Breast epithelium (tissue), 3 donors: Measurements from ENCODE around the gene HPCAL1.

Experiments used
- POLR2AphosphoS5 ChIP-seq, 3 donors: sonication (generic); formaldehyde crosslinking; IDR thresholded peaks; one replicate each; pipeline ENCODE4 v1.6.1; 2017; ENCODE audit warnings: antibody characterized with exemption in 3 of 3
- TF ChIP-seq, protein P1 (sequence below), 3 donors: fragments of 450-650 bp; IDR thresholded peaks; one replicate each; pipeline ENCODE4 v1.5.1; 2016 to 2017; ENCODE audit warnings: antibody characterized with exemption in 3 of 3, mild to moderate bottlenecking in 3 of 3, moderate library complexity in 3 of 3

DNA sequence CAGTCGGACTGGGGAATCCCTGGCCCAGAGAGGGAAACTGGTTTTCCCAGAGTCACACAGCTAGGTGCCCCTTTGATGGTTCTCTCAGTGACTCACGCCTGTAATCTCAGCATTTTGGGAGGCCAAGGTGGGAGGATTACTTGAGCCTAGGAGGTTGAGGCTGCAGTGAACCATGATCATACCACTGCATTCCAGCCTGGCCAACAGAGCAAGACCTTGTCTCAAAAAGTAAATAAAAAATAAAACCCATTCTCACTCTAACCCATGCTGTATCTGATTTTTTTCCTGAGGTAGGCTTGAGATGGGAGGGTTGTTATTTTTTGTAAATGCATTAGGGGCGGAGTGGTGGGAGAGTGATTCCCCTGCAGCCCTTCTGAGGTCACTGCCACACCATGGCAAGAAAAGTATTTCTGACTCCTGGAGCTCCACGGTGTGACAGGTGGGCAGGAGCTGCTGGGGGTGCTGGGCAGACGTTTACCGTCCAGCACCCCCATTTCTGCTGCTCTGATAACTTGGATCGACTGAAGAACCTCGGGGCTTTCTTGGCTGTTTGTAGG lies 60.3 kb downstream of the HPCAL1 start:
- TF ChIP-seq, protein P1, sequence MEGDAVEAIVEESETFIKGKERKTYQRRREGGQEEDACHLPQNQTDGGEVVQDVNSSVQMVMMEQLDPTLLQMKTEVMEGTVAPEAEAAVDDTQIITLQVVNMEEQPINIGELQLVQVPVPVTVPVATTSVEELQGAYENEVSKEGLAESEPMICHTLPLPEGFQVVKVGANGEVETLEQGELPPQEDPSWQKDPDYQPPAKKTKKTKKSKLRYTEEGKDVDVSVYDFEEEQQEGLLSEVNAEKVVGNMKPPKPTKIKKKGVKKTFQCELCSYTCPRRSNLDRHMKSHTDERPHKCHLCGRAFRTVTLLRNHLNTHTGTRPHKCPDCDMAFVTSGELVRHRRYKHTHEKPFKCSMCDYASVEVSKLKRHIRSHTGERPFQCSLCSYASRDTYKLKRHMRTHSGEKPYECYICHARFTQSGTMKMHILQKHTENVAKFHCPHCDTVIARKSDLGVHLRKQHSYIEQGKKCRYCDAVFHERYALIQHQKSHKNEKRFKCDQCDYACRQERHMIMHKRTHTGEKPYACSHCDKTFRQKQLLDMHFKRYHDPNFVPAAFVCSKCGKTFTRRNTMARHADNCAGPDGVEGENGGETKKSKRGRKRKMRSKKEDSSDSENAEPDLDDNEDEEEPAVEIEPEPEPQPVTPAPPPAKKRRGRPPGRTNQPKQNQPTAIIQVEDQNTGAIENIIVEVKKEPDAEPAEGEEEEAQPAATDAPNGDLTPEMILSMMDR (IDR thresholded peaks at IDR 0.05): no peak
- TF ChIP-seq POLR2AphosphoS5 (IDR thresholded peaks at IDR 0.05): no peak
